Measurements from ENCODE around the gene TSGA10IP.

Gene TSGA10IP

DNA sequence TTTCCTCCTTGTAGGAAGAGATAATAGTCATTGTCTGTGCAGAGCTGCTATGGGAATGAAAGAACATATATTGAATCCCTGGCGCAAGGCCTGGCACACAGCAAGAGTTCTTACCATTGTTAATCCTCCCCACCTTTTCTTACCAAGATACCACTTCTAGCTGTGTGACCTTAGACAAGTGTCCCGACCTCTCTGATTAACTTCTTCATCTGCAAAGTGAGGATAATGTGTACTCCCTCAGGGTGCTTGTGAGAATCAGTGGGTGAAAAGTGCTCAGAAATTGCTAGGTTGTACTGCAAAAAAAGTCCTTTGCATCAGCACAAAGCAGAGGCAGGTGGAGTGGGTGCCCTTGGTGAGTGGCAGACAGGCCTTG, 62.8 kb downstream of the TSGA10IP start:
- DNase-seq (ENCODE audit: low read depth) = no peak

- no peak for DNase-seq (ENCODE audit: low read depth)
Measured at GRCh38 chr11:66008468-66009101, 63.3 kb downstream of the TSGA10IP start.
